Mesenchymal stem cell (in vitro differentiated cells and primary cell): Measurements from ENCODE around the gene ZFAND4.

ENCODE experiments used
- DNase-seq: peaks from one replicate; pipeline ENCODE4 v3.0.0-alpha.2; 2013
- H2AFZ ChIP-seq: one replicate; pipeline ENCODE4 v1.6.1; 2013; ENCODE audit warnings: low read depth, mild to moderate bottlenecking, control low read depth, inconsistent platforms, low read length, moderate library complexity
- H2AK5ac ChIP-seq: 2 replicates; pipeline ENCODE4 v1.6.1; 2013; ENCODE audit warnings: low read length, moderate library complexity, mild to moderate bottlenecking, inconsistent platforms; ENCODE audit not compliant: severe bottlenecking
- H2BK120ac ChIP-seq: one replicate; pipeline ENCODE4 v1.6.1; 2013; ENCODE audit warnings: low read depth, mild to moderate bottlenecking, inconsistent platforms, low read length, moderate library complexity
- H2BK12ac ChIP-seq, 2 experiments: one replicate each; pipeline ENCODE4 v1.6.1; 2013; ENCODE audit warnings: inconsistent platforms in 2 of 2, low read length in 2 of 2, mild to moderate bottlenecking in 2 of 2, moderate library complexity in 2 of 2, control low read depth in 1 of 2
- H2BK15ac ChIP-seq: one replicate; pipeline ENCODE4 v1.6.1; 2013; ENCODE audit warnings: mild to moderate bottlenecking, low read depth, inconsistent platforms; ENCODE audit not compliant: poor library complexity, severe bottlenecking
- H2BK5ac ChIP-seq: 2 replicates; pipeline ENCODE4 v1.6.1; 2013; ENCODE audit warnings: low read depth, mild to moderate bottlenecking, low read length, control low read depth, inconsistent platforms; ENCODE audit not compliant: poor library complexity, severe bottlenecking
- H3K14ac ChIP-seq, 2 experiments: one replicate each; pipeline ENCODE4 v1.6.1; 2013; ENCODE audit warnings: inconsistent platforms in 2 of 2, low read length in 2 of 2, control low read depth in 1 of 2, mild to moderate bottlenecking in 1 of 2, moderate library complexity in 1 of 2
- H3K18ac ChIP-seq, 2 experiments: one replicate each; pipeline ENCODE4 v1.6.1; 2013; ENCODE audit warnings: inconsistent platforms in 2 of 2, low read length in 2 of 2, control low read depth in 1 of 2, low read depth in 1 of 2, mild to moderate bottlenecking in 1 of 2
- H3K23ac ChIP-seq, 2 experiments: one replicate each; pipeline ENCODE4 v1.6.1; 2013; ENCODE audit warnings: inconsistent platforms in 2 of 2, low read length in 2 of 2, mild to moderate bottlenecking in 2 of 2, moderate library complexity in 2 of 2, control low read depth in 1 of 2
- H3K27ac ChIP-seq: 2 replicates; pipeline ENCODE4 v1.5.1; 2013; ENCODE audit warnings: mild to moderate bottlenecking, moderate library complexity, low read length, control low read depth, inconsistent platforms; ENCODE audit not compliant: poor library complexity, severe bottlenecking
- H3K27me3 ChIP-seq, 2 experiments: 2 replicates each; pipeline versions ENCODE4 v1.6.1 to v1.7.0; 2013; ENCODE audit warnings: low read length in 2 of 2, mild to moderate bottlenecking in 2 of 2, moderate library complexity in 2 of 2, control low read depth in 1 of 2, inconsistent platforms in 1 of 2; ENCODE audit not compliant: control insufficient read depth in 1 of 2, insufficient read depth in 1 of 2
- H3K36me3 ChIP-seq, 2 experiments: 2 replicates each; pipeline versions ENCODE4 v1.6.1 to v1.7.0; 2013; ENCODE audit warnings: low read length in 2 of 2, control low read depth in 1 of 2, inconsistent platforms in 1 of 2, low read depth in 1 of 2, mild to moderate bottlenecking in 1 of 2; ENCODE audit not compliant: insufficient read depth in 2 of 2, control insufficient read depth in 1 of 2
- H3K4ac ChIP-seq, 2 experiments: one replicate each; pipeline ENCODE4 v1.6.1; 2013; ENCODE audit warnings: inconsistent platforms in 2 of 2, low read length in 2 of 2, mild to moderate bottlenecking in 2 of 2, moderate library complexity in 2 of 2, control low read depth in 1 of 2, low read depth in 1 of 2
- H3K4me1 ChIP-seq: 2 replicates; pipeline ENCODE4 v1.6.1; 2013; ENCODE audit warnings: low read depth, low read length, control low read depth; ENCODE audit not compliant: control insufficient read depth, insufficient read depth
- H3K4me2 ChIP-seq: 2 replicates; pipeline ENCODE4 v1.6.1; 2013; ENCODE audit warnings: low read length, mild to moderate bottlenecking, inconsistent platforms; ENCODE audit not compliant: poor library complexity, severe bottlenecking
- H3K4me3 ChIP-seq, 2 experiments: 2 replicates each; pipeline versions ENCODE4 v1.5.1 to v1.7.0; 2013; ENCODE audit warnings: low read length in 2 of 2, mild to moderate bottlenecking in 2 of 2, control low read depth in 1 of 2, low read depth in 1 of 2; ENCODE audit not compliant: insufficient read depth in 1 of 2
- H3K79me1 ChIP-seq: replicated peaks from 2 replicates; pipeline ENCODE4 v1.6.1; 2013; ENCODE audit warnings: mild to moderate bottlenecking, control low read depth, low read length, inconsistent platforms; ENCODE audit not compliant: poor library complexity, severe bottlenecking
- H3K9ac ChIP-seq: 2 replicates; pipeline ENCODE4 v1.7.0; 2013; ENCODE audit warnings: mild to moderate bottlenecking, low read length, moderate library complexity
- H3K9me3 ChIP-seq: 2 replicates; pipeline ENCODE4 v1.7.0; 2013; ENCODE audit warnings: mild to moderate bottlenecking, low read length; ENCODE audit not compliant: control insufficient read depth
- H4K8ac ChIP-seq: one replicate; pipeline ENCODE4 v1.6.1; 2013; ENCODE audit warnings: inconsistent platforms, mild to moderate bottlenecking, low read length, moderate library complexity
- H4K91ac ChIP-seq: one replicate; pipeline ENCODE4 v1.6.1; 2013; ENCODE audit warnings: mild to moderate bottlenecking, low read length, inconsistent platforms
- WGBS: methylation state at CpG from one replicate; pipeline ENCODE4 v1.1.7; 2013; ENCODE audit warnings: mixed read lengths; 5-methylcytosine and 5-hydroxymethylcytosine counted together

Gene ZFAND4

DNA sequence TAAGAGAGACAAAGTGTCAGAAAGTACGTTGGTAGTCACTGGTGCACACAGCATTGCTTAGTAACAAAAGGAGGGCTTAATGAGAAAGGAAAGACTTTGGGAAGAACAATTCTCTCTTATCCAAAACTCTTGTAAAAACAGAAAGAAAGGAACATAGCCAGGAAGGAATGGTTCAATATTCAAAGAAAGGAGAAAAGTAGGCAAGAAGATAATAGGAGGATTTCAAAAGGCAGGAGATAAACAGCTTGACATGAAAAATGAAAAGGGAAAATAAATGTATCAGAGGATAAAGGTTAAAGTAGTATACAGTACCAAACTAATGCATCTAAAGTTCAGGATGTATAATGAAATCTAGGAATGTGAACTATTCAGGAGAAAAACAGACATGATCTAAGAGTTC lies 20.1 kb downstream of the ZFAND4 start:
- Histone ChIP-seq H3K27ac (no peak overlapping the region), H3K4ac (no peak overlapping the region), H3K9ac (no peak overlapping the region), H2BK5ac (no peak overlapping the region), H3K4me1 (peaks cover 2% of the 10 kb centered on the region), H2BK15ac (no peak overlapping the region), H2BK12ac (no peak overlapping the region), H3K27me3 (no peaks in the 10 kb centered on the region), H3K14ac (no peak overlapping the region), H3K18ac (no peak overlapping the region), H3K23ac (no peak overlapping the region), H3K4me2 (no peak overlapping the region), H3K9me3 (no peaks in the 10 kb centered on the region), H3K79me1 (peaks cover 10% of the 10 kb centered on the region), H4K8ac (no peak overlapping the region), H2AK5ac (no peak overlapping the region), H2AFZ (no peak overlapping the region), H4K91ac (no peak overlapping the region), H2BK120ac (no peak overlapping the region), H3K4me3 (no peak overlapping the region), H3K36me3 (peaks cover 0 to 12% of the 10 kb centered on the region in 2 experiments)
- 100% methylated on average over 1 of the region's 1 CpG for WGBS
- DNase-seq, result no peak

DNA sequence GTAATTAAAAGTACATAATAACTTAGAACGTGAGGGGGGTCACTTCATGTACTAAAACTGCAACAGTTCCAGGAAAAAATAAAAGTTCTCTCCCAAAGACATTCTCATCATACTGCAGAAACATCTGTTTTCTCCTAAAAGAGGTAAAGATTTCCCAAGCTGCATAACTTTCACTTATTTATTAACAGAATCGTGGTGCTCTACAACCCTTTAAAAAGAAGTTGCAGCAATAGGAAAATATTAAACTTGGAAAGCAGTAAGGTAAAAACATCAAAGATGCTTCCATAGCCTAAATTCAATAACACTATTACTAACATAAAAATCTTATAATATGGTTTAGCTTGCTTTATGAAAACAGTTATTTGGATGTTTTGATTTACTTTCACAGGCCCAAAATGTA lies 23.3 kb downstream of the ZFAND4 start:
- Histone ChIP-seq H2BK5ac (no peak overlapping the region), H3K18ac (no peak overlapping the region), H3K23ac (no peak overlapping the region), H3K9me3 (no peaks in the 10 kb centered on the region), H2BK15ac (no peak overlapping the region), H2AFZ (no peak overlapping the region), H3K9ac (no peak overlapping the region), H3K4me2 (no peak overlapping the region), H4K91ac (no peak overlapping the region), H3K36me3 (peaks cover 0 to 22% of the 10 kb centered on the region in 2 experiments), H2BK12ac (no peak overlapping the region), H2AK5ac (no peak overlapping the region), H3K4me3 (no peak overlapping the region), H2BK120ac (no peak overlapping the region), H3K79me1 (peaks cover 7% of the 10 kb centered on the region), H4K8ac (no peak overlapping the region), H3K27me3 (no peaks in the 10 kb centered on the region), H3K27ac (peak overlapping the region; percentile 51), H3K4ac (no peak overlapping the region), H3K4me1 (peaks cover 2% of the 10 kb centered on the region), H3K14ac (no peak overlapping the region)
- 71% methylated on average over 1 of the region's 2 CpGs for WGBS
- no peak for DNase-seq

DNA sequence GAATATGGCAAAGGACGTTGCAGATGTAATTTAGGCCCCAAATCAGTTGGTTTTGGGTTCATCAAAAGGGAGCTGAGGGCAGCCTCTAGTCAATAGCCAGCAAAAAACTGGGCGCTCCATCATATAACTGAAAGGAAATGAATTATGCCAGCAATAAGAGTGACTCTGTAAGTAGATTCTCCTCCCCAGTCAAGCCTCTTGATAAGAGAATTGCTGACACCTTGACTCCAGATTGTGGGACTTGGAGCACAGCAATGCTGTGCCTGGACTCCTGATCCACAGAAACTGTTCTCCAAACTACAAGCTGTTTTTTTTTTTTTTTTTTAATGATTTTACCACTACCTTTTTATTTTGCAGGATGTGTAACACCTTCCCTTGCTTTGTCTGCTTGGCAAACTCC lies 25.5 kb downstream of the ZFAND4 start:
- Histone ChIP-seq H3K9me3 (no peaks in the 10 kb centered on the region), H3K4ac (no peak overlapping the region), H3K4me2 (no peak overlapping the region), H3K4me1 (peaks cover 2% of the 10 kb centered on the region), H3K14ac (no peak overlapping the region), H4K8ac (no peak overlapping the region), H2BK15ac (no peak overlapping the region), H4K91ac (no peak overlapping the region), H2AK5ac (no peak overlapping the region), H3K36me3 (peaks cover 0 to 22% of the 10 kb centered on the region in 2 experiments), H2AFZ (no peak overlapping the region), H3K18ac (no peak overlapping the region), H3K27ac (no peak overlapping the region), H2BK12ac (no peak overlapping the region), H3K4me3 (no peak overlapping the region), H3K9ac (no peak overlapping the region), H3K23ac (no peak overlapping the region), H2BK120ac (no peak overlapping the region), H3K79me1 (peaks cover 4% of the 10 kb centered on the region), H2BK5ac (no peak overlapping the region), H3K27me3 (no peaks in the 10 kb centered on the region)
- DNase-seq, result no peak
- 95% methylated on average over 2 of the region's 2 CpGs for WGBS

DNA sequence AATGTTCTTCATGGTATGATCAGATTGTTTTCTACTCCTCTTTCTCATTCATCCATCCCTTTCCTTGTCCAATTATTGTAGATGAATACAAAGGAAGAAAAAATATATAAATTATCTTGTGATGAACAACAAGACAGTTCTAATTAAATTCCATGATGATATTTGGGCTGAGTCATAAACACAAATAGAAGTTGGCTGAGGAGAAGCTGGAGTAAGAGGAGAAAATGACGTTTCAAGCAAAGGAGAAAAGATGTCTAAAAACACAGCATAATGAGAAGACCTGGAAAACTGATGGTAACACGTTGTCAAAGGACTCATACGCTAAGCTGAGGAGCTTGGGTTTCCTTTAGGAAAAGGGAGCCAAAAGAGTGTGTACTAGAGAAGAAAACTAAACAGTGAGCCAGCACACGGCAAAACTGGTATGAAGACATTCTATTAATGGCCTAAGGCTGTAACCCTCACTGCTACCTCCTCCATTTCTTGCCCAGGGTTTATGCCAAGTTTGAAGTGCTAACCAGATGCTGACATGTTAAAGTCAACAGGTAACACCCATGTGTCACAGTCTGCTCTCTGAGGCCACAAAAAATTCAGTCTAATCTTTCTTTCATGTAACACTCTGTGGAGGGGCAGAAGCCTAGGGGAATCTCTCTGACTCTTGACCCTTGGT lies 26.1 kb downstream of the ZFAND4 start:
- Histone ChIP-seq H3K23ac (no peak overlapping the region), H2BK15ac (no peak overlapping the region), H3K27ac (no peak overlapping the region), H4K8ac (no peak overlapping the region), H2AFZ (no peak overlapping the region), H2BK120ac (no peak overlapping the region), H3K4me1 (peaks cover 2% of the 10 kb centered on the region), H2AK5ac (peak overlapping the region; percentile 3), H3K14ac (no peak overlapping the region), H3K36me3 (peaks cover 0 to 22% of the 10 kb centered on the region in 2 experiments), H3K9me3 (no peaks in the 10 kb centered on the region), H3K9ac (no peak overlapping the region), H3K4me2 (no peak overlapping the region), H3K4me3 (no peak overlapping the region), H3K4ac (no peak overlapping the region), H2BK5ac (no peak overlapping the region), H4K91ac (no peak overlapping the region), H3K18ac (no peak overlapping the region), H3K79me1 (peaks cover 4% of the 10 kb centered on the region), H2BK12ac (no peak overlapping the region), H3K27me3 (no peaks in the 10 kb centered on the region)
- 94% methylated on average over 4 of the region's 4 CpGs for whole genome bisulfite sequencing
- no peak for DNase-seq
